GM21737 (cell line): ENCODE measurements around the gene XPR1.

ENCODE experiments used
- ATAC-seq: cut with Tn5 transposase; IDR thresholded peaks from one replicate; pipeline ENCODE4 v1.9.1; 2021; ENCODE audit warnings: mild to moderate bottlenecking, moderate library complexity; ENCODE audit not compliant: unreplicated experiment

XPR1 gene

DNA sequence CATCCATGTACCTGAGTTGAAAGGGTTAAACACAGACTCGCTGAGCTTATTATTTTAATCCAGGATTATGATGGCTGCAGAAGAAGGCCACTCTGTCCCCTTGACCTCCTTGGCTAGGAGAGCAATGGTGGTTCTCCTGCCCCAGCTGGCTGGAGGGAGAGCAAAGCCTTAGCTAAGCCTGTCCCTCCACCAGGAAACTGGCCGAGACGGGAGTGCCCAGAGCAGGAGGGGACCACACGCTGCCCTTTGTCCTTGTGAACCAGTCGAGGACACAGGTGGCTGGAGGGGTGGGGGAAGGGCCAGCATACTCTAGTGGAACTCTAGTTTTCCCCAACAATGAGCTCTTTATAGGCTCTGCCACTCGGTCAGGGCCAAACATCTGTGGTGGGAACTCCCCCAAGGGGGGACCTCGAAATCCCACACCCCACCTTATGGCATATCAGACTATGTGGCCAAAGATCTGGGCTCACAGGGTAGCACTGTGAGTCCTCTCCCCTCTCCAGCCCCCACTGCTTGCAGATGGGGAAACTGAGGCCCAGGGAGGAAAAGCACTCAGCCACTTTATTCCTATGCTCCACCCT is 293.7 kb downstream of the XPR1 start:
- ATAC-seq: no peak

DNA sequence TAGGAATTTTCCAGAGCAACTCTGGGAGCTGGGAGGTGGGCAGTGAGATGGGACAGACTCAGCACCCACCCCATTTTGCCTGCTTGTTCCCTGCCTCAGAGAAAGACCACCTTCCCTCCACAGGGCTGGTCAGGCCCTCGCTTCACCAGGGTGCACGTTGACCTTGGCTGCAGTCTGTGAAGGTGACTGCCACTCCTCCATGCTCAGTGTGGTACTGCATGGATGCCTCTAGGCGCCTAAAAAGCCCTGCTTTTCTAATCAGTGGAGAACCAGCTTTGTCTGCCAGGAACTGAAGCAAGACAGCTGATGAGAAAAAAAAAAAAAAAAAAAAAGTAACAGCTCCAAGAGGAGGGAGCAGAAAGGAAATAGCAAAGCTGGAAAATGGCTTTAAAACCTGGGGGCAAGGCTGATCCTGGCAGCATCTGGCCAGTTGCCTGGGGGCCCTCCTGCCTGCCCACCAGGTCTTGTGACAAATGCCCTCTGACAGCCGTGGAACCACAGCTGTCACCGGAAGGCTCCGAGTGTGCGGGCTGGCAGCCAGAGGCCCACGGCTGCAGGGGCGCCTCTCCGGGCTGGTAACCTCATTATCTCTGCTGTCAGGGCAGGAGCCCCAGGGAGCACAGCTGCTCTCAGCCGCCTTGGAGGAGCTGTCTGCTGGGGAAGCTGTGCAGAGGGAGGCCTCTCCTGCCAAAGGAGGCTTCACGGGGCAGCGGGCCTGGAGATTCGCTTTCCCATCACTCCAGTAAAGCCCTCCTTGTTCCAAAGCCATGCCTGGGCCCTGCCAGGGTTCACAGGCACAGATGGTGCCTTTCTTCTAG is 294.6 kb downstream of the XPR1 start:
- peak; percentile 58 for ATAC-seq

DNA sequence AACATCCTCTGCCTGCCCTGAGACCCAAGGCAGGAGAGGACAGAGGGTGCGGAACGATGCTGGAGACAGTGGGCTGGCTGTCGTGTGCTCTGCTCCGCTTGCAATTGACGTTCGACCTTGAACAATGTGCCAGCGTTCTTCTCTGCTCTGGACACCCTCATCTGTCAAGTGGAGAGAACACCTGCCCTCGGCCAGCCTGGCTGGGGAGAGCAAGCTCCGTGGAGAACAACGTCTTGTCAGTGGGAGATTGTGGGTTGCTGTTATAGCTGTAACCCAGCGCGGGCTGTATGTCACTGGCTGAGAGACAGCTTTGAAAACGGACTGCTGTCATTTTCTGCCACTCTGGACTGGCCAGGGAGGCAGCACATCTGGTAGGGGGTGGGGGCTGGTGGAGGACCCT is 295.5 kb downstream of the XPR1 start:
- ATAC-seq: no peak

DNA sequence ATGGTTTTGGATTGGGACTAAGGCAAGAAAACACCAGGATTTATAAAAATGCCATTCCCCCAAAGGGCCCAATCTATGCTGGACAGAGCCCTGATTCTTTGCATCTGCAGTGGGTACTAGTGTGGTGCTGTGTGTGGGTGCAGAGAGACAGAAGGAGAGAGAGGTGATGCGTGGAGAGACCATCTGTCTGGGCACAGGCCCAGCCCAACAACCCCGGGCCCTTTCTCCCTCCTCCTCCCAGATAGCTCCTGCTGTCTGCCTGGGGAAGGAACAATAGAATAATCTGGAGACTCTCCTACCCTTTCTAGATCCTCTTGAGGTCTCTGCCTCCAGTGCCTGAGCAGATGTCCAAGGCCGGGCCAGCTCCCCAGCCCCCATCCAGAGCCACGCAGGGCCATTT is 296.0 kb downstream of the XPR1 start:
- no peak for ATAC-seq

DNA sequence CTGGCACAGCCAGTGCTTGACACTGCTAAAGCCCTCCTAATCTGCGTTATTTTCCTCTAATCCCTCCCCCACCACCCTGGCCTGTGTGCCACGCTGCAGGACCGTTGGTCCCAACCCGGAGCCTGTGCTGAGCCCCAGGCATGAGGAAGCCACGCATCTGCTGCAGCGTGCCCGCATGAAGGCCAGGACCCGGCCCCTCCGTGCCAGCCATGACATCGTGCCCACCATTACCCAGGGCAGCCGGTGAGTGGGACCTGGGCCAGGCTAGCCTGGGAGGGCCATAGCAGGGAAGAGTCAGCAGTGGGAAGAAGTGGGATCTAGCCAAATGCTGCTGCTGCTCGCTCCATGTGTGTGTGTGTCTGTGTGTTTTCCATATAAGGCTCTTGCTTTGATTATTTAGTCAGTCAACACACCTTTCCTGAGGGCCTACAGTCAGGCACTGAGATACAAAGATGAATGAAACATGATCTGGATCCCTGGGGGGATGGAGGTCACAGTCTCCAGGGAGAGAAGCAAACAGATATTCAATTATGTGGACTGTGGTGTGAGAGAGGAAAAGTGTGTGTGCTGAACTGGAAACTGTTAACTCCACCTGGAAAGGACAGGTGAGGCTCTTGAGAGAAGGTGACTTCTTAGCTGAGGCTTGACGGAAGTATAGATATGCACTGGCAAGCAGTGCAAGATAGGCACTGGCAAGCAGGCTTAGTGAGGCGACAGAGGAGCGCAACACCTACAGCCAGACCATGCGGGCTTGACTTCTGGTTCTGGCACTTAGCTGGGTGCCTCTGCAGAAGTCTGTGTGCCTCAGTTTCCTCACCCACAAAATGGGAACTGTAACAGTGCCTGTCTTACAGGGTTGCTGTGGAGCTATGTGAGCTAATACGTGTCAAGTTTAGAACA is 296.8 kb downstream of the XPR1 start:
- ATAC-seq: no peak

DNA sequence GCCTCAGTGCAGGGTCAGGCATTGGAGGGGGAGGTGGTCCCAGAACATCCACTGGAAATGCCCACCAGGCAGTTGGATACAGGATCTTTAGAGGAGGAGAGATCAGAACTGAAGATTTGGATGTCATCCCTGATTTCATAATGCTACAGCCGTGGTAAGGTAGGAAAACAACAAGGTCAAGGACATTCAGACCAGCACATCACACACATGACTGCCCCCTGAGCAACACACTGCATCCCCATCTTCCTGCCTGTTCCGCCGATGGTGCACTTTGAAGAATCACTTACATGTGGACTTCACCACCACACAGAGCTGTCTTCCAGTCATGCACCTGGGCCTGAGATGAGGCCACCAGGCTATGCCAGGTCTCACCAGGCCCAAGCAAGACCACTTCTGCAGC is 297.6 kb downstream of the XPR1 start:
- ATAC-seq: no peak

DNA sequence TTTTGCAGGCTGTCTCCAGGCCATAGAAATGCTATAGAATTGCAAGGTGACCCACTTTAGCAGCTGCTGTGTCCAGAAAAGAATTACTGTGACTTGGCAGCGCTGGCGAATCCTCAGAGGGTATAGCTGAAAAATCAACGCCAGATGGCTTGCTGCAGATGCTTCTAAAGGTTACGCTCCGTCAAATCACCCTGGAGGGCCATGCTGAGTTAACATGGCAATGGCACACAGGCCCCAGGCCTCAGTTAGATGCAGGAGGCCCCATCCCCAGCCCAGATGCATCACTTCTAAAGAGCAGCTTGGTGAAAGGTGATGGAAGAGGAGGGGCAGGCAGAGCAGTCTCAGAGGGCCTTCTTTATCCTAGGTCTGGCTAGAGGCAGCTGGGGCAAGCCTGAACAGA is 298.9 kb downstream of the XPR1 start:
- ATAC-seq: no peak

DNA sequence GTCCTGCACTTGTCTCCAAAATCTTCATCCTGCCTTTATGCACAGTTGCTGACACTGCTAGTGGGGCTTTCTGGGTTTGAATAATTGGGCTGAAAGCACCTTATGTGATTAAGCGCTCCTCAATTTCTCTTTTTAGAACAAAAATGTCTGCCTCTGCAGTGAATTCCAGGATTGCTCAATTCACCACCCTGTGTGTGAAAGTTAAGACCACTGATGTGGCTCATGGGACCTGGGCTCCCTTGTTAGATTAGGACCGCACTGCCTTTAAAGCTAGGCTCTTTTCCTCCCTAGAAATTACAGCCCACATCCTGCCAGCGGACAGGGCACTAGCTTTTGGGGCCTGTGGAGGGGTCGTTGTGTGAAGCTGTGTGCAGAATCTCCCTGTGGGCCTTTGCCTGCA is 299.7 kb downstream of the XPR1 start:
- ATAC-seq: no peak

DNA sequence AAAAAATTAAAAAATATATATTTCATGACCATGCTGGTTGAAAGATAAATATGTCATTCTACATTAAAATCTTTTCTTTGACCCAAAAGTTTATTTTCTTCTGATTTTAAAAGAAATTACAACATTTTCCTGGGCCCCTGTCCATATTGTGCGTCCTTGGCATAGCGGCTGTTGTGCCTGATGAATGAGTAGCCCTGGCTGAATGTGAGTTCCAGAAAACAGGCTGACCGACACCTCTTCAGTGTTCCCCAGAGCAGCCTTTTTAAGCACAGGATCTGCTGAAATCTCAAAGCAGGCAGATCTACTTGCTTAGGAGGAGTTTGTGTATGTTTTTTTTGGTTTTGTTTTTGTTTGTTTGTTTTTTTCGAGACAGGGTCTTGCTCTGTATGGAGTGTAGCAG is 300.6 kb downstream of the XPR1 start:
- no peak for ATAC-seq

DNA sequence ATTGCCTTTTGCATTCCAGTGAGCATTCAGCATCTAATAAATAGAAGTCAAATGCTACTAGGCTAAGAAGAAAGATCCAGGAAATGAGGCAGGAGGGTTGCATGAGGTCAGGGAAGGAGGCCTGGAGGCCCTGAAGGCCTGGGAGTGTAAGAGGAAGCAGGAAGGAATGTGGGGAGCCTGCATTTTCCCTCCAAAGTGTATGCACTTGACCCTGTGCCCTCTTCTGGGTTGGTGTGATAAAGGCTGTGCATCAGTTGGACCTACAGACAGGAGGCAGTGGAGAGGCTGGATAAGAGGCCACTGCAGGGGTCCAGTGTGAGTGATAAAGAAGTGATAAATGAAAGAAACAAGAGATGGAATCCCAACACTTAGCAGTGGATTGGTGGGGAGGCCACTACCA is 301.3 kb downstream of the XPR1 start:
- ATAC-seq: no peak

DNA sequence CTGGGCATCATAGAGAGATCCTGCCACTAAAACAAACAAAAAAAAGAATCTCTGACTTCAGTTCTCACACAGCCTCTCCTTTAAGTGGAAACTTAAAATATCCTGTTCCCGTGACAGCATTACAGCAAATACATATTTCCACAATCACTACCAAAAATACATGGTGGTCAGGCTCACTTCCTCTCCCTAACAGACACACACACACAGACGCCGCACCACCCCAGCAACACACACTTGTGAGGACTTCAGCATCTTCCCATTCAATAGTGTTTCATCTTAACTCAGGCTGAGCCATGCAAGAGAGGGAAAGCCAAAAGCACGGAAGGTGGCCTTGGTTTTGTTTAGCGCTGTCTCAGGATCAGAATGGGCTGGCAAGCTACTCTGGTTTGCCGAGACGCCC is 302.7 kb downstream of the XPR1 start:
- no peak for ATAC-seq

DNA sequence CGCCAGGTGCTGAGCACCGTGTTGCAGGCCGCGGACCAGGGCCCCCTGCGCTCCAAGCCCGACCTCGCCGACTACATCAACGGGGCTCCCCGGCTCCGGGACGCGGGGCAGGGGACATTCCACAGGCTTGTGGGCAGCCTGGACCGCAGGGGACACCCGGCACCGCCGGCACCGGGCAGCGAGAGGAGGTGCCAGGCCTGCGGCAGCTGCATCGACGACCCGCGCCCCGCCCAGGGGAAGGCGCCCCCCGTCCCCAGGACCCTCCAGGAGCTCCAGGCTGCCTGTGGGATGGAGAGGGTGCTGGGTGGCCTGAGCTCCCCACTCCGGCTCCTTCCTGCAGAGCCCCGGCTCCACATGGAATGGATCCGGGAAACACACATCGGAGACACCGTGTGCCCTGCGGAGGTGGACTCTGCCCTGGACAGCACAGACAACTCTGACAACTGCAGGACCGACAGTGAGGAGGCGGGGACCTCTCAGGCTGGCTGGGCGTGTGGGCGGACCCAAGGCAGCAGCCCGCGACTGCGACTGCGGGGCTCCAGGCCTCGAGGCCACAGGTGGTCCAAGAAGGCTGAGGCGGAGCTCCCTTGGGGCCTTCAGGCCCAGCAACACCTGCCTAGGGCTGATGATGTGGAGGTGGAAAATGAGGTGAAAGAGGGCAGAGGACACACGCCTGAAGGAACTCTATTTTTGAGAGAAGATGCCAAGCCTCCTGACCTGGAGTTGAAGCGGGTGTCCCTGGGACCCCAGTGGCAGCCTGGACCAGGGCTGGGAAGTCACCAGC is 303.7 kb downstream of the XPR1 start:
- ATAC-seq: no peak

DNA sequence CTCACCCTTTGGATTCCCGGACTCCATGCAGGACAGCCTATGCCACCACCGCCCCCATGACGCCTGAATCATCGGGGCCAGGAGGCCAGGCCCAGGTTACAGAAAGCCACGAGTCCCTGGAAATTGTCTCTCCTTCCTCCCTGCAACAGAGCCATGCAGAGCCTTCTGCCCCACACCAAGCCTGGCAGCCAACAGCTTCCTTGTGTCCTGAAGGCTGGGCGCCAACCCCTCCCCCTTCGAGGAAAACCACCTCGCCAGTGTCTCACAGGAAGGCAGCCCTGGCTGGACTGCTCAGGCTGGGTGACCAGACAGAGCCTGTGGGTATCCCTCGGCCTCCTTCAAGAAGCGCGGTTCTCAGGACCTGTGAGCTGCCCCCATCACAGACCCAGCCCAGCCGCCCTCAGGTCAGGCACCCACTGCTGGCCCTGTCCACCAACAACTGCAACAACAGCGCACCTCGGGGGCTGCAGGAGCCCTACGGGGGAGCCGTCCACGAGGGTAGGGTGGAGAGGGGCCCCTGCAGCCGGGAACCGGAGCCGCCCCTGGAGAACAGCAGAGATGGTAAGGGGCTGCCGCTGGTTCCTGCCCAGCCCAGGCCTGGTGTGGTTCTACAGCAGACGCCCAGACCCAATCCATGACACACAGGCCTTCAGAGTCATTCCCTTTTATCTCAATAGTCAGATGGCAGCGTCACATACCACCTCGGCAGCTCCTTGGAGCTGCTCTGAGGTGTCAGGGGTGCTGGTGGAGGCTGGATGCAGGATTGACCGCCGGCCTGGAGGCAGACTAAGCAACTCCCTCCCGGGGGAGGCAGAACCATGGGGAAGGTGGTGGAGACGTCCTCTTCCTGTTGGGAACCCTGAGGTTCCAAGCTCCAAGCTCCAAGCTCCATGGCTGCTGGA is 304.5 kb downstream of the XPR1 start:
- ATAC-seq: no peak

DNA sequence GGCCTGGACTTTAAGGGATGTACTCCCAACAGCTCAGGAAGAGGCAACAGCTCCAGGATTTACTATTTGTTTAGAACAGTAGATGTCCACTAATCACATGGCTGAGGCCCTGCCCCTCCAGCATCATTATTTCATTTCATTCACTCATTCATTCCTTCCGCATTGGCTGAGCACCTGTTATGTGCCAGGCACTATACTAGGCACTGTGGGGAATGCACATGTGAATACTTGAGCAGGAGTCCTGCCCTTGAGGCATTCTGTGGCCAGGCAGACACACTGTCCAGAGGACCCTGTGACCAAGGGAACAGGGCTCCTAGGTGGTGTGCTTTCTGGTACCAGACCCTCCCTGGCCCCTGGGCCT is 305.2 kb downstream of the XPR1 start:
- ATAC-seq: no peak

DNA sequence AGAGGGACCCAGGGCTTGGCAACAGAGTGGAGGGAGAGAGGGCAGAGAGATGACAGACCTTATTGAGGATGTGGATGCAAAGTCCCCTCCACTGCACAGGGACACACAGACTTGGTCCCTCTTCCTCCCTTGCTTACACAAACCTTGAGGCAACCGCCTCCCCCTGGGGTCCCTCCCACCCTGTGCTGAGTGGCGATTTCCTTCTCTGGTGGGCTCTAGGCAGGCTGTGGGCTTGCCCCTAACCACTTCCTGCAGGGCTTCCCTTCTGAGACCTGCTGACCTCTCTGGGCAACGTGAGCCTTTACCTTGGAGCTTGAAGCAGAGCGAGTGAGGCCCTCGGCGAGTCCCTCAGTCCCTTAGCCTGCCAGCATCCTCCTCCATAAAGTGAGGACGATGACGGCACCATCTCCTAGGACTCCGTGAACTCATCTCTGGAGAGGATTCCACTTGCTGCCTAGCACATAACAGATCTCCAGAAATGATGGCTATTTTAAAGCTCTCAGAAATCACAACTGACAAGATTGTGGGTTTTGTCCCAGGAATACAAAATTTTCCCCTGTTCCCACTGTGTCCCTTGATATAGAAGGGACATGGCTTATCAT is 305.9 kb downstream of the XPR1 start:
- ATAC-seq: no peak

DNA sequence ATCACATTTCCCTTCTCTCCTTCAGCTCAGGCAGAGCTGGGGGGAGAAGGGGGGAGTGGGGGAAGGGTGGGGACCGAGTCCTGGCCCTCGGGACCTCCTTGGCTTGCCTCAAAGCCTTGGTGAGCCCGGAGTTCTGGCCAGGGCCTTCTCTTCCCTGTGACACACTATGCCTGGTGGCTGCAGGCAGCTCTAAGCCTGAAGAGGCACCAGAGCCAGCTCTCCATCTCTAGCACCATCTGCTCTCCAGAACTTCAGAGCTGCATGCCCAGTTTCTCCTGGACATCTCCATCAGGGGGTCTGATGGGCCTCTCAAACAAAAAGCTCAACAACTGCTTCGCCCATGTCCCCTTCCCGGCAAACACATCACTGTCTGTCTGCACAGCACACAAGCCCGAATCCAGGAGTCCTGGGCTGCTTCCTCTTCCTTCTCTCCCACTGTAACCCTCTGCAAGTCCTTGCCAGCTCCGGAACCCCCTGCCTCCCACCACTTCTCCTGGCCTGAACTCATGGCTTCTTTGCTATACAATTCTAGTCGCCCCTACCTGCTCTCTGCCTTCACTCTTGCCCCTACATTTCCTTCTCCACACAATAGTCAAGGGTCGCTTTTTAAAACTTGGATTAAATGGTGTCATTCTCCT is 307.4 kb downstream of the XPR1 start:
- ATAC-seq: no peak

DNA sequence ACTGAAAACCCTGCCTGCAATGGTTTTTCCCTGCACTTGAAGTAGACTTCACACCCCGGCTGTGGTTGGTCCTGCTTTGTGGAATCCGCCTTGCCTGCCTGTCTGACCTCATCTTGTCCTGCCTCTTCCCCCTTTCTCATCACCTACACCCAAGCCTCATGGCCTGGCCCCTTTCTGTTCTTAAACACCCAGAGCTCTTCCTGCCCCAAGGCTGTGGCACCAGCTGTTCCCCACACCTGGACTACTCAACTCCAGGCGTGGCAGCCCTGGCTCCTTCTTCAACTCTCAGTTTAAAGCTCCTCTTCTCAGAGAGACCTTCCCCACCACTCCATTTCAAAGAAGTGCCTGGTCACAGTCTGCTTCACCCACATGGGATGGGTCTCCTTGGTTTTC is 307.9 kb downstream of the XPR1 start:
- ATAC-seq: no peak
